ENCODE results near the gene SLN. TPM values are rescaled to one million over a fixed set of nuclear protein-coding genes. Genes with fewer than 3 reads are reported as not detected.

Gene SLN
- total RNA-seq, 4 donors from 2014 or later, result 2.1 to 2.8 TPM; not detected in 2

DNA sequence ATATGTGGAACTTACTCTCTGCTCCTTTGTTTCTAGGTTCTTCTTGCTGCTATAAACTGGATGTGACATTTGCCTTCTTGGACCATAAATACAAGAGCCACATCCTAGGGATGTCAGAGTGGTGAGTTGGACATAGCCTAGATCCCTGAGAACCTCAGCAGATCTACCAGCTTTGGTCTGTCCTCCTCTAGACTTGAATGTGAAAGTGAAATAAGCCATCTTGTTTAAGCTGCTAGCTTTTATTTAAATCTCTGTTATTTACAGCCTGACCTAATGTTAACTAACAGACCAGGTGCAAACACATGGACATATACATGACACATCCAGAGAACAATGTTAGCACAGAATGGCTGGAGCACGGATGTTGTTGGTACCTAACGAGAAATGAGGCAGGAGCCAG is 36.0 kb downstream of the SLN start:
- 65 to 73% methylated on average over 2 of the region's 2 CpGs for WGBS, 2 donors
- no peak for DNase-seq (ENCODE audit: low spot score in 2 of 2)
- TF ChIP-seq POLR2A (IDR thresholded peaks at IDR 0.05), result no peak
- TF ChIP-seq, protein P1, sequence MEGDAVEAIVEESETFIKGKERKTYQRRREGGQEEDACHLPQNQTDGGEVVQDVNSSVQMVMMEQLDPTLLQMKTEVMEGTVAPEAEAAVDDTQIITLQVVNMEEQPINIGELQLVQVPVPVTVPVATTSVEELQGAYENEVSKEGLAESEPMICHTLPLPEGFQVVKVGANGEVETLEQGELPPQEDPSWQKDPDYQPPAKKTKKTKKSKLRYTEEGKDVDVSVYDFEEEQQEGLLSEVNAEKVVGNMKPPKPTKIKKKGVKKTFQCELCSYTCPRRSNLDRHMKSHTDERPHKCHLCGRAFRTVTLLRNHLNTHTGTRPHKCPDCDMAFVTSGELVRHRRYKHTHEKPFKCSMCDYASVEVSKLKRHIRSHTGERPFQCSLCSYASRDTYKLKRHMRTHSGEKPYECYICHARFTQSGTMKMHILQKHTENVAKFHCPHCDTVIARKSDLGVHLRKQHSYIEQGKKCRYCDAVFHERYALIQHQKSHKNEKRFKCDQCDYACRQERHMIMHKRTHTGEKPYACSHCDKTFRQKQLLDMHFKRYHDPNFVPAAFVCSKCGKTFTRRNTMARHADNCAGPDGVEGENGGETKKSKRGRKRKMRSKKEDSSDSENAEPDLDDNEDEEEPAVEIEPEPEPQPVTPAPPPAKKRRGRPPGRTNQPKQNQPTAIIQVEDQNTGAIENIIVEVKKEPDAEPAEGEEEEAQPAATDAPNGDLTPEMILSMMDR (IDR thresholded peaks at IDR 0.05), result no peak
- intact Hi-C loops (cut with DNase I; ENCODE audit: low total_unique reads), result loop anchor here (10.0 kb wide), 1 partner anchor 81 kb away; the partner anchor contains the start of gene ELMOD1
- H3K4me3 ChIP-seq (ENCODE audit: low read depth, poor library complexity, severe bottlenecking), result no peak overlapping the region

DNA sequence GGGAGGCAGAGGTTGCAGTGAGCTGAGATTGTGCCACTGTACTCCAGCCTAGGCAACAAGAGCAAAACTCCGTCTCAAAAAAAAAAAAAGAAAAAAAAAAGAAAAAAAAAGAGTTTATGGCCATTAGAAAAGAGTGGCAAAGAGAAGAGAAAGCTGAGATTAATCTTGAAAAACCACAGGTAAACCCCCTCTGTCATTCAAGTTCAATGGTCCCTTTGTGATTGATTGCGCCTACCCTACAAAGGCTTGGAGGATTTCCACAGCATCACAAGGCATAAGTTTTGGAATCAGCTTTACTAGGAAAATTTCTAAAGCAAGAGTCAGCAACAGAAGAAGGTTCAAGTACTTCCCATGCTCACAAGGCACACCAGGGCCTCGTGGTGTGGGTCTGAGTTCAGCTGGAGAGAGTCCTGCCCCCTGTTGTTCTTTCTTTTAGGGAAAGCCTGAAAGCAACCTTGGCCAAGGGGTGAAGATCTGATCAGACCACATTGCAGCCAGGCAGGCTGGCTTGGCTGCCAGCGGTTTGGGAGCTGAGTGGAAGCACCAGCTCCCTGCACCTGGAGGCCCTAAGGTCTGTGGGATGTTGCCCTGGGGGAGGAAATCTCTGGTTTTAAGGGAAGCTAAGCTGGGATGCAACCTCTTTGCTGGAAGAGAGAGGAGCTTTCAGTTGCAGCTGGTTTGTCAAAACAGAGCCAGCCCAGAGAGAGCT is 41.8 kb downstream of the SLN start:
- DNase-seq (ENCODE audit: low spot score in 2 of 2), result no peak
- WGBS, 2 donors, result 61 to 74% methylated on average over 4 of the region's 4 CpGs
- intact Hi-C loops (cut with DNase I; ENCODE audit: low total_unique reads), result loop anchor here (10.0 kb wide), 1 partner anchor 75 kb away; the partner anchor contains the start of gene ELMOD1
- no peak overlapping the region for H3K4me3 ChIP-seq (ENCODE audit: low read depth, poor library complexity, severe bottlenecking)
- no peak for TF ChIP-seq POLR2A (IDR thresholded peaks at IDR 0.05)
- TF ChIP-seq, protein P1 (IDR thresholded peaks at IDR 0.05), result no peak

DNA sequence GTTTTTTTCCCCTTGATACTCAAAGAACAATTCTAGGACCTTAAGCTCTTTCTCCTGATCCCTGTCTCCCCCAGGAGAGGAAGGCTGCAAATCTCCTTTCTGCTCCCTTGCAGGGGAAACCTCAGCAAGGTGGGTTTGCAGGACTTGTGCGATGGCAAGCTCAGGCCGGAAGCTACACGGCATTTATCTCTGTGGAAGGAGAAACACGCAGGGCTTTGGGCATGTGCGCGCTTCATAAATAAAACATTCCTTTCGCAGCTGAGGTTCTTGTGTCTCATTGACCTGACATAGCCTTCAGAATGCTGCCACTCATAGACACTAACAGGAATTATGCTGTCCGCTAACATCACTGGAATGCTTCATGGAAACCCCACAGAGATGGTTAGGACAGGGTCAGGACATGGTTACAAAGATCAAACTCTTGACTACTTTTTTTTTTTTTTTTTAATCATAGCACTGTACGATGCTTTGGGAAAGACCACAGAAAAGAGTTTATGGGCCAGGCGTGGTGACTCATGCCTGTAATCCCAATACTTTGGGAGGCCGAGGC is 42.6 kb downstream of the SLN start:
- DNase-seq (ENCODE audit: low spot score in 2 of 2), result no peak
- H3K4me3 ChIP-seq (ENCODE audit: low read depth, poor library complexity, severe bottlenecking), result no peak overlapping the region
- WGBS, 2 donors, result 87 to 91% methylated on average over 11 of the region's 11 CpGs
- TF ChIP-seq, protein P1 (IDR thresholded peaks at IDR 0.05), result no peak
- no peak for TF ChIP-seq POLR2A (IDR thresholded peaks at IDR 0.05)
- intact Hi-C loops (cut with DNase I; ENCODE audit: low total_unique reads), result no loop called here

DNA sequence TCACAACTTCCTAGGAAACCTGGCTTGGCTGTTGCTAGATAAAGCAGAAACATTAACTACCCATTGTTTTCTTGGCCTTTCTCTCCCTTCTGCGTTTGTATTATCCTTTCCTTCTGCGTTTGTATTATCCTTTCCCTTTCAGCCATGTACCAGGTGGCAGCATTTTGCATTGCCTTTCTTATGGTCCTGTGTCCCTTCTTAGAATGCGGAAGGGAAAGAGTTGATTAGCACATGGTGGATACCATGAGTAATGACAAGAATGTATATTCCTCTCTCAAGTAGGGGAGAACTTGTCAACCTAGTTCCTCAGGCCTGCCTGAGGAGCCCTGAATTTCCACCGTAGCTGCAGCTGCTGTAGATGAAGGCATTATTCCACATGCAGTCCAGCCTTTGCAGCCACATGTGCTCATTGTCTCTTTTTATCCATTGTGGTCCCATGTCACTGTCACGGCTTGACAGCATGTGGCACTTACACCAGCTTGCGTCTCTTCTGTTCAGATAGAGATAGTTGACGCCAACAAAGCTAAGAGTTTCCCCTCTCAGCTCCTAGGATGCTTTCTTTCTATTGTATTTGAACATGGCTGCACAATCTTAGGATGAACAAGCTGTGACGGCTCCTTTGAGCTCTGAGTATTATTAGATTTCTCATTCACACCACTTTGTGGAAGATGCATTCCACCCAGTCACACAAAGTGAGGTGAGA is 44.8 kb downstream of the SLN start:
- DNase-seq (ENCODE audit: low spot score in 2 of 2), result no peak
- intact Hi-C loops (cut with DNase I; ENCODE audit: low total_unique reads), result no loop called here
- 63 to 75% methylated on average over 8 of the region's 8 CpGs for WGBS, 2 donors
- H3K4me3 ChIP-seq (ENCODE audit: low read depth, poor library complexity, severe bottlenecking), result no peak overlapping the region
- no peak for TF ChIP-seq POLR2A (IDR thresholded peaks at IDR 0.05)
- TF ChIP-seq, protein P1 (IDR thresholded peaks at IDR 0.05), result no peak

DNA sequence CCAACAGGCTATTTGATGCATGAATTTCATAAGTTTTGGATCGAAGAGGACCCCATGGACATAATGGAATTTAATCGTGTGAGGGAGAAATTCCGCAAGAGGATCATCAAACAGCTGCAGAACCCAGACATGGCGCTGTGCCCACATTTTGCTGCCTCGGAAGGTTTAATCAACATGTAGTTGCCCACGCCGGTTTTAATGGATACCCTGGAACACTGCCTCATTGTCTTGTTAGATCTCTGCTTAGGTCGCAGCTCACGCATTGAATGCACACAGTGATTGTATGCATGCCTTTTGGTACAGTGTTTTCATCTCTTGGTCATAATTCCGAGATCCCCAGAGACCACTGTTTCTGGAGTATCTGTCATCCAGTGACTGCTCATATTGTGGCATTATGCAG is 46.8 kb downstream of the SLN start:
- no peak for DNase-seq (ENCODE audit: low spot score in 2 of 2)
- H3K4me3 ChIP-seq (ENCODE audit: low read depth, poor library complexity, severe bottlenecking), result no peak overlapping the region
- TF ChIP-seq POLR2A (IDR thresholded peaks at IDR 0.05), result no peak
- TF ChIP-seq, protein P1 (IDR thresholded peaks at IDR 0.05), result no peak
- intact Hi-C loops (cut with DNase I; ENCODE audit: low total_unique reads), result no loop called here
- WGBS, 2 donors, result 60 to 65% methylated on average over 10 of the region's 10 CpGs
